ENCODE measurements around the gene TBC1D22A.

Gene TBC1D22A

DNA sequence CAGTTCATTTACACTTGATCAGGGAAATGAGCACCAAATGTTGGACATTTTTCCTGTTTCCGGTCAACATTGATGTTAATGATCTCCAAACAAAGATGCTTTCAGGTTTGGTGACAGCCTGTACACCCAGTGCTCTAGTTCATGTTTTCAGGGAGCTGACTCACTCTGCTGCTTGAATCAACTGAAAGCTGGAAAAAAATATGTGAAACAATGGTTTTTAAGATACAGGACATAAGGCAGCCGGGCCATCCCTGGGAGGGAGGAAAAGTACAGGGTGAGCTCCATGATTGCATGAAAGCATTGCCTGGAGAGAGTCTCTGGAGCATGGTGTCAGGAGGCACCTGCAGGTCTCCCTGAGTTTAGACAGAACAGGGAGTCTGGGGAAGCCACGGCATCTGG lies 259.6 kb downstream of the TBC1D22A start:
- Histone ChIP-seq H3K79me2 (ENCODE audit: low read length) (no peaks in the 10 kb centered on the region), H4K20me1 (ENCODE audit: insufficient read depth, low read length) (no peaks in the 10 kb centered on the region), H3K9me2 (replicated peaks; ENCODE audit: insufficient read depth, low read length) (no peaks in the 10 kb centered on the region), H3K27me3 (replicated peaks; ENCODE audit: insufficient read depth, low read length) (no peaks in the 10 kb centered on the region), H3K9ac (ENCODE audit: low read length) (no peak overlapping the region), H3K36me3 (replicated peaks; ENCODE audit: insufficient read depth, low read length) (no peaks in the 10 kb centered on the region), H3K4me2 (ENCODE audit: low read depth, low read length) (no peak overlapping the region), H2AFZ (ENCODE audit: low read length) (no peak overlapping the region), H3K4me3 (ENCODE audit: low read length) (no peak overlapping the region), H3K27ac (ENCODE audit: low read length) (no peak overlapping the region), H3K9me3 (replicated peaks; ENCODE audit: insufficient read depth, low read length) (no peaks in the 10 kb centered on the region), H3K4me1 (ENCODE audit: low read length) (no peaks in the 10 kb centered on the region), H3F3A (ENCODE audit: insufficient read depth, low read length) (no peaks in the 10 kb centered on the region; the same call in 1 of the 2 replicates)
- no peak for DNase-seq
- TF ChIP-seq CTCF (IDR thresholded peaks at IDR 0.05; ENCODE audit: low read length): no peak
- no peak for TF ChIP-seq EZH2phosphoT487 (IDR thresholded peaks at IDR 0.05; ENCODE audit: low read length)
- TF ChIP-seq EZH2 (optimal IDR thresholded peaks at IDR 0.05; ENCODE audit: low read depth, low read length): no peak

- no peak overlapping the region for H2AFZ ChIP-seq (ENCODE audit: low read length)
- no peaks in the 10 kb centered on the region; the same call in 1 of the 2 replicates for H3F3A ChIP-seq (ENCODE audit: insufficient read depth, low read length)
- no peak for DNase-seq
- H3K27me3 ChIP-seq (replicated peaks; ENCODE audit: insufficient read depth, low read length): no peaks in the 10 kb centered on the region
- H3K79me2 ChIP-seq (ENCODE audit: low read length): no peaks in the 10 kb centered on the region
- H3K4me2 ChIP-seq (ENCODE audit: low read depth, low read length): no peak overlapping the region
- H3K9me3 ChIP-seq (replicated peaks; ENCODE audit: insufficient read depth, low read length): no peaks in the 10 kb centered on the region
- no peaks in the 10 kb centered on the region for H3K4me1 ChIP-seq (ENCODE audit: low read length)
- H3K9ac ChIP-seq (ENCODE audit: low read length): no peak overlapping the region
- no peaks in the 10 kb centered on the region for H3K36me3 ChIP-seq (replicated peaks; ENCODE audit: insufficient read depth, low read length)
- H4K20me1 ChIP-seq (ENCODE audit: insufficient read depth, low read length): no peaks in the 10 kb centered on the region
- H3K9me2 ChIP-seq (replicated peaks; ENCODE audit: insufficient read depth, low read length): no peaks in the 10 kb centered on the region
- H3K27ac ChIP-seq (ENCODE audit: low read length): no peak overlapping the region
- H3K4me3 ChIP-seq (ENCODE audit: low read length): no peak overlapping the region
- no peak for TF ChIP-seq EZH2phosphoT487 (IDR thresholded peaks at IDR 0.05; ENCODE audit: low read length)
- TF ChIP-seq CTCF (IDR thresholded peaks at IDR 0.05; ENCODE audit: low read length): no peak
Measured at GRCh38 chr22:47022475-47022874, 260.0 kb downstream of the TBC1D22A start.

- no peak overlapping the region for H2AFZ ChIP-seq (ENCODE audit: low read length)
- no peak for DNase-seq
- no peak for TF ChIP-seq CTCF (IDR thresholded peaks at IDR 0.05; ENCODE audit: low read length)
- TF ChIP-seq EZH2 (optimal IDR thresholded peaks at IDR 0.05; ENCODE audit: low read depth, low read length): no peak
- TF ChIP-seq EZH2phosphoT487 (IDR thresholded peaks at IDR 0.05; ENCODE audit: low read length): no peak
- no peaks in the 10 kb centered on the region for H3K4me1 ChIP-seq (ENCODE audit: low read length)
- no peaks in the 10 kb centered on the region for H3K9me3 ChIP-seq (replicated peaks; ENCODE audit: insufficient read depth, low read length)
- no peaks in the 10 kb centered on the region; the same call in 1 of the 2 replicates for H3F3A ChIP-seq (ENCODE audit: insufficient read depth, low read length)
- no peak overlapping the region for H3K4me3 ChIP-seq (ENCODE audit: low read length)
- no peaks in the 10 kb centered on the region for H3K9me2 ChIP-seq (replicated peaks; ENCODE audit: insufficient read depth, low read length)
- no peak overlapping the region for H3K9ac ChIP-seq (ENCODE audit: low read length)
- no peaks in the 10 kb centered on the region for H3K27me3 ChIP-seq (replicated peaks; ENCODE audit: insufficient read depth, low read length)
- no peak overlapping the region for H3K27ac ChIP-seq (ENCODE audit: low read length)
- H3K4me2 ChIP-seq (ENCODE audit: low read depth, low read length): no peak overlapping the region
- H4K20me1 ChIP-seq (ENCODE audit: insufficient read depth, low read length): no peaks in the 10 kb centered on the region
- no peaks in the 10 kb centered on the region for H3K79me2 ChIP-seq (ENCODE audit: low read length)
- no peaks in the 10 kb centered on the region for H3K36me3 ChIP-seq (replicated peaks; ENCODE audit: insufficient read depth, low read length)
Measured at GRCh38 chr22:47023871-47024270, 261.4 kb downstream of the TBC1D22A start.
